H1 (cell line): ENCODE data around the gene FCF1. TPM values are rescaled to one million over a fixed set of nuclear protein-coding genes. Genes with fewer than 3 reads are reported as not detected.

Experiments
- CTCF ChIA-PET: fragments of 300-600 bp; sonication (Branson Sonifier 250); formaldehyde crosslinking; loops from one replicate; lab custom pipeline; 2021; ENCODE audit not compliant: partially characterized antibody; lab: Charles Lee
- POLR2A ChIA-PET: fragments of 300-600 bp; sonication (Branson Sonifier 250); formaldehyde crosslinking; loops from one replicate; lab custom pipeline; 2021; ENCODE audit warnings: inconsistent platforms; ENCODE audit not compliant: partially characterized antibody; lab: Charles Lee
- DNase-seq, 2 experiments: peaks; one replicate each; pipeline versions ENCODE4 v3.0.0 to v3.0.0-alpha.2; 2010 to 2022; ENCODE audit warnings: low spot score in 2 of 2, low read depth in 1 of 2, mixed read lengths in 1 of 2
- FAIRE-seq: peaks from 2 replicates; lab custom pipeline; 2011; peaks lifted over from hg19 to GRCh38; lab: Jason Lieb, UNC
- H2AFZ ChIP-seq: 2 replicates; pipeline ENCODE4 v1.8.1; 2012; ENCODE audit warnings: low read length, inconsistent platforms
- H2AK5ac ChIP-seq: 2 replicates; pipeline ENCODE4 v1.6.1; 2013; ENCODE audit warnings: low read depth, low read length
- H2BK120ac ChIP-seq: replicated peaks from 2 replicates; pipeline ENCODE3; 2013; ENCODE audit warnings: low read depth, low read length, inconsistent platforms
- H2BK12ac ChIP-seq: 2 replicates; pipeline ENCODE4 v1.6.1; 2013; ENCODE audit warnings: low read depth, low read length
- H2BK15ac ChIP-seq: 2 replicates; pipeline ENCODE4 v1.6.1; 2013; ENCODE audit warnings: low read length
- H2BK20ac ChIP-seq: 2 replicates; pipeline ENCODE4 v1.6.1; 2013; ENCODE audit warnings: low read length
- H2BK5ac ChIP-seq: 2 replicates; pipeline ENCODE4 v1.6.1; 2013; ENCODE audit warnings: low read depth, low read length
- H3K14ac ChIP-seq: 2 replicates; pipeline ENCODE4 v1.6.1; 2013; ENCODE audit warnings: inconsistent platforms; ENCODE audit not compliant: insufficient read length
- H3K18ac ChIP-seq: 2 replicates; pipeline ENCODE4 v1.6.1; 2013; ENCODE audit warnings: low read length; ENCODE audit errors: extremely low read depth
- H3K23ac ChIP-seq: 2 replicates; pipeline ENCODE4 v1.6.1; 2013; ENCODE audit warnings: inconsistent platforms; ENCODE audit not compliant: insufficient read length
- H3K23me2 ChIP-seq: 2 replicates; pipeline ENCODE4 v1.6.1; 2013; ENCODE audit warnings: low read depth, low read length
- H3K27ac ChIP-seq: 2 replicates; pipeline ENCODE4 v1.6.1; 2011; ENCODE audit warnings: low read depth, low read length, inconsistent platforms
- H3K27me3 ChIP-seq, 4 experiments: replicated peaks in 1 of 4; 1 replicate in 1 of 4; 2 replicates in 3 of 4; pipeline versions ENCODE4 v1.6.1 to v1.8.1; 2011 to 2013; ENCODE audit warnings: low read length in 3 of 4, mild to moderate bottlenecking in 3 of 4, inconsistent platforms in 2 of 4, mixed read lengths in 2 of 4, moderate library complexity in 1 of 4; ENCODE audit not compliant: control insufficient read depth in 3 of 4, insufficient read depth in 3 of 4; ENCODE audit errors: extremely low read depth in 1 of 4
- H3K36me3 ChIP-seq, 4 experiments: 2 replicates each; pipeline versions ENCODE4 v1.6.1 to v1.8.1; 2011 to 2013; ENCODE audit warnings: mild to moderate bottlenecking in 4 of 4, low read length in 3 of 4, moderate library complexity in 2 of 4, control low read depth in 1 of 4, inconsistent platforms in 1 of 4; ENCODE audit not compliant: insufficient read depth in 4 of 4, control insufficient read depth in 2 of 4
- H3K4ac ChIP-seq: replicated peaks from 2 replicates; pipeline ENCODE3; 2013; ENCODE audit warnings: low read length, low read depth, mixed read lengths, inconsistent platforms; ENCODE audit not compliant: insufficient read length
- H3K4me1 ChIP-seq, 4 experiments: replicated peaks in 1 of 4; 1 replicate in 1 of 4; 2 replicates in 3 of 4; pipeline versions ENCODE4 v1.6.1 to v1.8.1; 2011 to 2013; ENCODE audit warnings: low read length in 3 of 4, inconsistent platforms in 2 of 4, mixed read lengths in 1 of 4; ENCODE audit not compliant: insufficient read depth in 4 of 4, control insufficient read depth in 3 of 4
- H3K4me2 ChIP-seq, 2 experiments: 2 replicates each; pipeline versions ENCODE4 v1.6.1 to v1.8.1; 2011 to 2013; ENCODE audit warnings: low read depth in 2 of 2, low read length in 2 of 2, control low read depth in 1 of 2, inconsistent platforms in 1 of 2, mild to moderate bottlenecking in 1 of 2; ENCODE audit not compliant: insufficient read depth in 1 of 2
- H3K4me3 ChIP-seq, 4 experiments: fragments of 200-600, 300-600 bp in 1 of 4; sonication (generic), shearing (Covaris generic), sonication (Bioruptor Twin) in 1 of 4; 2 replicates each; pipeline versions ENCODE4 v1.5.1 to v1.8.1; 2011 to 2016; ENCODE audit warnings: low read length in 4 of 4, low read depth in 3 of 4, control low read depth in 2 of 4, inconsistent platforms in 2 of 4, mild to moderate bottlenecking in 2 of 4, mixed read lengths in 1 of 4, moderate library complexity in 1 of 4; ENCODE audit not compliant: insufficient read depth in 2 of 4; ENCODE audit errors: extremely low read depth in 1 of 4
- H3K56ac ChIP-seq: replicated peaks from 2 replicates; pipeline ENCODE3; 2013; ENCODE audit warnings: low read depth, mild to moderate bottlenecking, mixed read lengths, low read length, inconsistent platforms; ENCODE audit not compliant: insufficient read length
- H3K79me1 ChIP-seq: 2 replicates; pipeline ENCODE4 v1.6.1; 2013; ENCODE audit warnings: low read depth, low read length, control low read depth
- H3K79me2 ChIP-seq, 2 experiments: 2 replicates each; pipeline versions ENCODE4 v1.6.1 to v1.8.1; 2012 to 2013; ENCODE audit warnings: low read length in 2 of 2, mild to moderate bottlenecking in 2 of 2, inconsistent platforms in 1 of 2; ENCODE audit not compliant: insufficient read depth in 2 of 2, control insufficient read depth in 1 of 2
- H3K9ac ChIP-seq, 4 experiments: replicated peaks in 1 of 4; 1 replicate in 1 of 4; 2 replicates in 3 of 4; pipeline versions ENCODE4 v1.6.1 to v1.8.1; 2011 to 2013; ENCODE audit warnings: low read depth in 3 of 4, low read length in 3 of 4, control low read depth in 2 of 4, mild to moderate bottlenecking in 2 of 4, moderate library complexity in 2 of 4, inconsistent platforms in 1 of 4; ENCODE audit errors: extremely low read depth in 1 of 4
- H3K9me3 ChIP-seq, 2 experiments: 2 replicates each; pipeline versions ENCODE4 v1.6.1 to v1.8.1; 2012 to 2013; ENCODE audit warnings: mild to moderate bottlenecking in 2 of 2, moderate library complexity in 2 of 2, control low read depth in 1 of 2, inconsistent platforms in 1 of 2, low read depth in 1 of 2, low read length in 1 of 2, mixed read lengths in 1 of 2; ENCODE audit not compliant: insufficient read depth in 2 of 2
- H4K20me1 ChIP-seq, 2 experiments: replicated peaks in 1 of 2; 2 replicates each; pipeline versions ENCODE3 to v1.8.1; 2011 to 2013; ENCODE audit warnings: inconsistent platforms in 2 of 2, low read length in 2 of 2, mild to moderate bottlenecking in 1 of 2; ENCODE audit not compliant: insufficient read depth in 2 of 2, control insufficient read depth in 1 of 2
- H4K5ac ChIP-seq: 2 replicates; pipeline ENCODE4 v1.6.1; 2013; ENCODE audit warnings: low read length, low read depth, mixed read lengths, inconsistent platforms; ENCODE audit not compliant: insufficient read length
- H4K8ac ChIP-seq: 2 replicates; pipeline ENCODE4 v1.8.0; 2013; ENCODE audit warnings: mild to moderate bottlenecking, moderate library complexity, low read length, inconsistent platforms; ENCODE audit not compliant: insufficient read depth; ENCODE audit errors: extremely low read depth
- H4K91ac ChIP-seq: replicated peaks from 2 replicates; pipeline ENCODE3; 2013; ENCODE audit warnings: low read length, mixed read lengths, inconsistent platforms; ENCODE audit not compliant: insufficient read length
- BRCA1 ChIP-seq: IDR thresholded peaks from 2 replicates; pipeline ENCODE4 v1.6.1; 2012; ENCODE audit warnings: low read depth, low read length, improper control_type of control experiment
- WGBS, 2 experiments: shearing (Covaris generic) in 1 of 2; methylation state at CpG; one replicate each; pipeline versions ENCODE4 v1.1.6 to v1.1.7; 2013 to 2015; ENCODE audit warnings: low lambda C conversion rate in 2 of 2, mixed read lengths in 2 of 2, inconsistent platforms in 1 of 2, low coverage in 1 of 2, missing lambda C conversion rate in 1 of 2; ENCODE audit not compliant: insufficient replicate concordance in 2 of 2, insufficient coverage in 1 of 2, insufficient read length in 1 of 2; ENCODE audit errors: extremely low coverage in 1 of 2, missing lambda C conversion rate in 1 of 2; 5-methylcytosine and 5-hydroxymethylcytosine counted together
- polyA plus RNA-seq, 7 experiments: library from polyadenylated mRNA; depleted of rRNA in 3 of 7; stranded (reverse) in 5 of 7; unstranded in 2 of 7; fragments of >200 nt in 5 of 7; fragments of 200-250 nt in 2 of 7; gene quantifications; 1 replicate in 5 of 7; 2 replicates in 1 of 7; 4 replicates in 1 of 7; pipeline versions ENCODE4 v1.2.1 to v1.2.3, GENCODE V29; 2011 to 2013; ENCODE audit warnings: missing spikeins in 2 of 7, mixed read lengths in 2 of 7
- total RNA-seq: library from RNA; stranded (reverse); fragmentation: NEBNext Ultra II Directional; extraction: Animal tissue kit (Norgen Biotek cat#: 25700); gene quantifications from 2 replicates; pipeline ENCODE4 v1.2.1, GENCODE V29; 2021

Gene FCF1
- total and polyA plus RNA-seq, 2 of the 8 experiments (the other 6 are each of a cell fraction or from before 2014, with no cell fraction given) = 48.1 to 84.3 TPM

GRCh38 chr14:74684434-74684833 lies 28.5 kb upstream of the FCF1 start:
- Histone ChIP-seq H2AFZ (no peak overlapping the region), H3K18ac (no peak overlapping the region), H3K4me1 (peaks cover 0 to 3% (median 0%) of the 10 kb centered on the region in 4 experiments; a peak in 2 of 7 replicates), H4K20me1 (peaks cover 0 to 3% of the 10 kb centered on the region in 2 experiments), H3K56ac (no peak overlapping the region), H3K79me1 (no peaks in the 10 kb centered on the region), H3K4ac (no peak overlapping the region), H3K36me3 (peaks cover 2 to 34% (median 7%) of the 10 kb centered on the region in 4 experiments; a peak in 7 of 8 replicates), H3K9me3 (no peaks in the 10 kb centered on the region), H2BK5ac (no peak overlapping the region), H2AK5ac (no peak overlapping the region), H3K27ac (no peak overlapping the region), H3K27me3 (no peaks in the 10 kb centered on the region), H3K9ac (no peak overlapping the region), H3K23ac (no peak overlapping the region), H2BK20ac (no peak overlapping the region), H2BK15ac (no peak overlapping the region), H3K4me3 (no peak overlapping the region), H3K4me2 (no peak overlapping the region), H3K79me2 (no peaks in the 10 kb centered on the region), H3K23me2 (no peaks in the 10 kb centered on the region), H4K91ac (no peak overlapping the region), H2BK120ac (no peak overlapping the region), H4K5ac (no peak overlapping the region), H3K14ac (no peak overlapping the region), H4K8ac (no peak overlapping the region; the same call in 1 of the 2 replicates), H2BK12ac (no peak overlapping the region)
- CTCF ChIA-PET = interaction anchor here (1.2 kb wide), 1 partner anchor 48 kb away, joined by 3 read pairs; no protein-coding TSS in a partner anchor
- POLR2A ChIA-PET = no interaction called here
- DNase-seq (no peak), FAIRE-seq (no peak)
- 90% methylated on average over 12 of the region's 12 CpGs; no CpG with 5 or more reads in 1 of the 2 experiments for WGBS, 2 experiments
- no peak for TF ChIP-seq BRCA1
